WTC11 (cell line): ENCODE results near the gene EZR. TPM values are rescaled to one million over a fixed set of nuclear protein-coding genes. Genes with fewer than 3 reads are reported as not detected.
A peak's percentile ranks its signal among the peaks of the same experiment; 100 is the strongest.

ENCODE experiments used
- ATAC-seq: fragments of 200-7000 bp; cut with Tn5 transposase; 2 replicates; pipeline ENCODE4 v1.10.0; 2021; ENCODE audit warnings: mild to moderate bottlenecking, moderate library complexity
- CTCF ChIA-PET: fragments of 300-600 bp; sonication (Branson Sonifier 250); formaldehyde crosslinking; loops from one replicate; lab custom pipeline; 2021; ENCODE audit warnings: antibody characterized with exemption; lab: Charles Lee
- POLR2A ChIA-PET: fragments of 350-600 bp; sonication (Branson Sonifier 250); formaldehyde crosslinking; loops from one replicate; lab custom pipeline; 2021; ENCODE audit warnings: antibody characterized with exemption; lab: Charles Lee
- DNase-seq: peaks from one replicate; pipeline ENCODE4 v3.0.0; 2021; ENCODE audit warnings: low spot score
- H3K27ac Mint-ChIP-seq: 2 replicates; pipeline ENCODE4 v1.8.0; 2021; ENCODE audit warnings: mixed read lengths
- H3K27me3 Mint-ChIP-seq: 2 replicates; pipeline ENCODE4 v1.8.0; 2021; ENCODE audit warnings: low read depth, mild to moderate bottlenecking, moderate library complexity, mixed read lengths
- H3K36me3 Mint-ChIP-seq: 2 replicates; pipeline ENCODE4 v1.8.0; 2021; ENCODE audit warnings: mixed read lengths
- H3K4me1 Mint-ChIP-seq: 2 replicates; pipeline ENCODE4 v1.8.0; 2022; ENCODE audit warnings: mixed read lengths
- H3K4me3 Mint-ChIP-seq: 2 replicates; pipeline ENCODE4 v1.8.0; 2021; ENCODE audit warnings: mild to moderate bottlenecking, moderate library complexity, mixed read lengths
- H3K9me3 Mint-ChIP-seq: 2 replicates; pipeline ENCODE4 v1.8.0; 2021; ENCODE audit warnings: mixed read lengths
- ATF1 ChIP-seq: sonication (generic); formaldehyde crosslinking; IDR thresholded peaks from 2 replicates; pipeline ENCODE4 v1.8.1; 2023; ENCODE audit warnings: mild to moderate bottlenecking, moderate library complexity, missing genetic modification reagents
- EMX1 ChIP-seq: fragments of 250-450 bp; sonication (Bioruptor Pico); IDR thresholded peaks from 2 replicates; pipeline ENCODE4 v1.8.0; 2021; ENCODE audit warnings: mild to moderate bottlenecking
- ETV6 ChIP-seq: sonication (generic); formaldehyde crosslinking; IDR thresholded peaks from 2 replicates; pipeline ENCODE4 v1.8.1; 2022; ENCODE audit warnings: mild to moderate bottlenecking, missing genetic modification reagents
- FOXK1 ChIP-seq: sonication (generic); formaldehyde crosslinking; IDR thresholded peaks from 2 replicates; pipeline ENCODE4 v1.8.0; 2022; ENCODE audit warnings: mild to moderate bottlenecking, moderate library complexity, missing genetic modification reagents
- KAT7 ChIP-seq: sonication (generic); formaldehyde crosslinking; IDR thresholded peaks from 2 replicates; pipeline ENCODE4 v1.8.1; 2023; ENCODE audit warnings: missing genetic modification reagents, mild to moderate bottlenecking, borderline replicate concordance
- MXD4 ChIP-seq: fragments of 250-450 bp; sonication (Bioruptor Pico); IDR thresholded peaks from 2 replicates; pipeline ENCODE4 v1.8.0; 2021; ENCODE audit warnings: mild to moderate bottlenecking, moderate library complexity, borderline replicate concordance
- NFYB ChIP-seq: sonication (generic); formaldehyde crosslinking; conservative IDR thresholded peaks from 2 replicates; pipeline ENCODE4 v1.8.0; 2022; ENCODE audit warnings: low read depth, missing genetic modification reagents
- NR3C1 ChIP-seq: sonication (generic); formaldehyde crosslinking; conservative IDR thresholded peaks from 2 replicates; pipeline ENCODE4 v1.8.1; 2023; ENCODE audit warnings: low read depth, mild to moderate bottlenecking, missing genetic modification reagents
- OVOL2 ChIP-seq: fragments of 250-450 bp; sonication (Bioruptor Pico); IDR thresholded peaks from 2 replicates; pipeline ENCODE4 v1.9.0; 2021; ENCODE audit warnings: mild to moderate bottlenecking, borderline replicate concordance
- RELA ChIP-seq: sonication (generic); formaldehyde crosslinking; IDR thresholded peaks from 2 replicates; pipeline ENCODE4 v1.8.1; 2022; ENCODE audit warnings: missing genetic modification reagents, mild to moderate bottlenecking, borderline replicate concordance
- SMAD4 ChIP-seq: sonication (generic); formaldehyde crosslinking; IDR thresholded peaks from 2 replicates; pipeline ENCODE4 v1.8.0; 2022; ENCODE audit warnings: mild to moderate bottlenecking, missing genetic modification reagents
- TEAD1 ChIP-seq: sonication (generic); formaldehyde crosslinking; IDR thresholded peaks from 2 replicates; pipeline ENCODE4 v1.8.0; 2022; ENCODE audit warnings: mild to moderate bottlenecking, missing genetic modification reagents
- TEAD4 ChIP-seq: sonication (generic); formaldehyde crosslinking; IDR thresholded peaks from 2 replicates; pipeline ENCODE4 v1.8.0; 2022; ENCODE audit warnings: mild to moderate bottlenecking, missing genetic modification reagents
- ZNF121 ChIP-seq: sonication (generic); formaldehyde crosslinking; IDR thresholded peaks from 2 replicates; pipeline ENCODE4 v1.8.0; 2023; ENCODE audit warnings: missing genetic modification reagents
- ZNF263 ChIP-seq: sonication (generic); formaldehyde crosslinking; IDR thresholded peaks from 2 replicates; pipeline ENCODE4 v1.8.1; 2022; ENCODE audit warnings: low read depth, mild to moderate bottlenecking, moderate library complexity, missing genetic modification reagents
- ZNF423 ChIP-seq: fragments of 250-450 bp; sonication (Bioruptor Pico); IDR thresholded peaks from 2 replicates; pipeline ENCODE4 v2.1.2; 2022; ENCODE audit warnings: mild to moderate bottlenecking, moderate library complexity
- total RNA-seq: library from RNA; stranded (reverse); gene quantifications from 3 replicates; pipeline ENCODE4 v1.2.3, GENCODE V29; 2021
- TF ChIP-seq, protein P1 (sequence below): sonication (generic); formaldehyde crosslinking; IDR thresholded peaks from 2 replicates; pipeline ENCODE4 v1.8.0; 2022; ENCODE audit warnings: mild to moderate bottlenecking, missing genetic modification reagents
- TF ChIP-seq, protein P2 (sequence below): sonication (generic); formaldehyde crosslinking; IDR thresholded peaks from 2 replicates; pipeline ENCODE4 v1.8.0; 2023; ENCODE audit warnings: mild to moderate bottlenecking, missing genetic modification reagents
- TF ChIP-seq, protein P3 (sequence below): sonication (generic); formaldehyde crosslinking; IDR thresholded peaks from 2 replicates; pipeline ENCODE4 v1.8.0; 2022; ENCODE audit warnings: mild to moderate bottlenecking, missing genetic modification reagents
- TF ChIP-seq, protein P4 (sequence below): sonication (generic); formaldehyde crosslinking; IDR thresholded peaks from 2 replicates; pipeline ENCODE4 v1.8.1; 2022; ENCODE audit warnings: mild to moderate bottlenecking, missing genetic modification reagents, moderate library complexity, borderline replicate concordance
- TF ChIP-seq, protein P5 (sequence below): fragments of 250-450 bp; sonication (Bioruptor Pico); IDR thresholded peaks from 2 replicates; pipeline ENCODE4 v2.1.2; 2022; ENCODE audit warnings: mild to moderate bottlenecking, moderate library complexity
- TF ChIP-seq, protein P6 (sequence below): sonication (generic); formaldehyde crosslinking; IDR thresholded peaks from 2 replicates; pipeline ENCODE4 v1.8.1; 2023; ENCODE audit warnings: mild to moderate bottlenecking, missing genetic modification reagents, moderate library complexity
- TF ChIP-seq, protein P7 (sequence below): sonication (generic); formaldehyde crosslinking; IDR thresholded peaks from 2 replicates; pipeline ENCODE4 v1.8.1; 2022; ENCODE audit warnings: low read depth, mild to moderate bottlenecking, moderate library complexity, missing genetic modification reagents, borderline replicate concordance

The EZR gene
- total RNA-seq, 1 experiment from 2014 or later, result 215 TPM

DNA sequence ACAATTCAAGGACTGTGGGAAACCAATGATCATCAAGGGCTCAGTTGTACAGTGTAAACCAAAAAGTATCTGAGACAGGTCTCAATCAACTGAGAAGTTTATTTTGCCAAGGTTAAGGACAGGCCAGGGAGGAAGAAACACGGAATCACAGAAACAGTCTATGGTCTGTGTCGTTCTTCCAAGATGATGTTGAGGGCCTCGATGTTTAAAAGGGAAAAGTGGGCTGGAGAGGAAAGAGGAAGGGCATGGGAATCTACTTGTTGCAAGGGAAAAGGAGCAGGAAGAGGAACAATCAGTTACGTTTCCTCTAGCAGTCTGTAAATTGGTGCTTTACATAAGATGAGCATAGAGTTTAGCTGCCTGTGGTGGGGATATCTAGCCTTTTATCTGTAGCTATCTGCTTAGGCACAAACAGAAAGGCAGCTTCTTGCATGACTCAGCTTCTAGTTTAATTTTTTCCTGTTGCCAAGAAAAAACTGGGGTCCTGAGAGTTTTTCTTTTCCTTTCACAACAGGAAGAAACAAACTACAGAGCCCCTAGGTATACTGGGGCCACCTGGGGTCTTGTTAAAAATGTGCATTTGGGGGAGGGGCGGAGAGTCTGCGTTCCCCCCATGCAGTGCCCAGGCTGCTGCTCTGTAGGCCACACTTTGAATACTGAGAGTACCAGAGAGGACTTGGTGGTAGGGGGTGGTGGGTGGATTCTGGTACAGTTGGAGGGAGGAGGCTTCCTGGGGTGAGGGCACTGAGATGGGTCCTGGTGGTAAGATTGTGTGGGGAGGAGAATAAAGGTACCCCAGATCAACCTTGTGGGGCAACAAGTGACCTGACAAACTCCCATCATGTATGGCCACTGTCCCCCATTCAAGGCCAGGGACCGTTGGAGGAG, 35.3 kb upstream of the EZR start:
- H3K27ac Mint-ChIP-seq, result no peak overlapping the region
- peak; percentile 52 for DNase-seq
- ChIA-PET POLR2A (interaction anchor here (0.5 to 2.8 kb wide), 6 partner anchors 11 to 60 kb away, joined by 3 to 40 read pairs (median 6); partner anchors contain the start of gene EZR), CTCF (interaction anchor here (0.8 to 2.0 kb wide), 9 partner anchors 9 to 136 kb away, joined by 3 to 9 read pairs (median 3); no protein-coding TSS in a partner anchor)
- peak; percentile 4; the same call in 1 of the 2 replicates for ATAC-seq
- TF ChIP-seq, protein P1, sequence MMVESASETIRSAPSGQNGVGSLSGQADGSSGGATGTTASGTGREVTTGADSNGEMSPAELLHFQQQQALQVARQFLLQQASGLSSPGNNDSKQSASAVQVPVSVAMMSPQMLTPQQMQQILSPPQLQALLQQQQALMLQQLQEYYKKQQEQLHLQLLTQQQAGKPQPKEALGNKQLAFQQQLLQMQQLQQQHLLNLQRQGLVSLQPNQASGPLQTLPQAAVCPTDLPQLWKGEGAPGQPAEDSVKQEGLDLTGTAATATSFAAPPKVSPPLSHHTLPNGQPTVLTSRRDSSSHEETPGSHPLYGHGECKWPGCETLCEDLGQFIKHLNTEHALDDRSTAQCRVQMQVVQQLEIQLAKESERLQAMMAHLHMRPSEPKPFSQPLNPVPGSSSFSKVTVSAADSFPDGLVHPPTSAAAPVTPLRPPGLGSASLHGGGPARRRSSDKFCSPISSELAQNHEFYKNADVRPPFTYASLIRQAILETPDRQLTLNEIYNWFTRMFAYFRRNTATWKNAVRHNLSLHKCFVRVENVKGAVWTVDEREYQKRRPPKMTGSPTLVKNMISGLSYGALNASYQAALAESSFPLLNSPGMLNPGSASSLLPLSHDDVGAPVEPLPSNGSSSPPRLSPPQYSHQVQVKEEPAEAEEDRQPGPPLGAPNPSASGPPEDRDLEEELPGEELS, result peak; percentile 34; the same call in 1 of the 2 replicates
- TF ChIP-seq TEAD1 (CRISPR knock-in tag) (peak; percentile 83; the same call in 1 of the 2 replicates), RELA (CRISPR knock-in tag) (no peak), ZNF423 (peak; percentile 79), MXD4 (CRISPR knock-in tag) (no peak), NFYB (CRISPR knock-in tag) (no peak), ETV6 (CRISPR knock-in tag) (peak; percentile 56; the same call in 1 of the 2 replicates)
- TF ChIP-seq, protein P2, sequence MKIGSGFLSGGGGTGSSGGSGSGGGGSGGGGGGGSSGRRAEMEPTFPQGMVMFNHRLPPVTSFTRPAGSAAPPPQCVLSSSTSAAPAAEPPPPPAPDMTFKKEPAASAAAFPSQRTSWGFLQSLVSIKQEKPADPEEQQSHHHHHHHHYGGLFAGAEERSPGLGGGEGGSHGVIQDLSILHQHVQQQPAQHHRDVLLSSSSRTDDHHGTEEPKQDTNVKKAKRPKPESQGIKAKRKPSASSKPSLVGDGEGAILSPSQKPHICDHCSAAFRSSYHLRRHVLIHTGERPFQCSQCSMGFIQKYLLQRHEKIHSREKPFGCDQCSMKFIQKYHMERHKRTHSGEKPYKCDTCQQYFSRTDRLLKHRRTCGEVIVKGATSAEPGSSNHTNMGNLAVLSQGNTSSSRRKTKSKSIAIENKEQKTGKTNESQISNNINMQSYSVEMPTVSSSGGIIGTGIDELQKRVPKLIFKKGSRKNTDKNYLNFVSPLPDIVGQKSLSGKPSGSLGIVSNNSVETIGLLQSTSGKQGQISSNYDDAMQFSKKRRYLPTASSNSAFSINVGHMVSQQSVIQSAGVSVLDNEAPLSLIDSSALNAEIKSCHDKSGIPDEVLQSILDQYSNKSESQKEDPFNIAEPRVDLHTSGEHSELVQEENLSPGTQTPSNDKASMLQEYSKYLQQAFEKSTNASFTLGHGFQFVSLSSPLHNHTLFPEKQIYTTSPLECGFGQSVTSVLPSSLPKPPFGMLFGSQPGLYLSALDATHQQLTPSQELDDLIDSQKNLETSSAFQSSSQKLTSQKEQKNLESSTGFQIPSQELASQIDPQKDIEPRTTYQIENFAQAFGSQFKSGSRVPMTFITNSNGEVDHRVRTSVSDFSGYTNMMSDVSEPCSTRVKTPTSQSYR (CRISPR knock-in tag), result 0 out of 2 replicates have a peak, but pooled peaks have one; percentile 54
- no peaks in the 10 kb centered on the region for H3K36me3 Mint-ChIP-seq
- H3K27me3 Mint-ChIP-seq, result no peaks in the 10 kb centered on the region
- H3K9me3 Mint-ChIP-seq, result no peaks in the 10 kb centered on the region
- no peak overlapping the region for H3K4me3 Mint-ChIP-seq
- H3K4me1 Mint-ChIP-seq, result peaks cover 34% of the 10 kb centered on the region

DNA sequence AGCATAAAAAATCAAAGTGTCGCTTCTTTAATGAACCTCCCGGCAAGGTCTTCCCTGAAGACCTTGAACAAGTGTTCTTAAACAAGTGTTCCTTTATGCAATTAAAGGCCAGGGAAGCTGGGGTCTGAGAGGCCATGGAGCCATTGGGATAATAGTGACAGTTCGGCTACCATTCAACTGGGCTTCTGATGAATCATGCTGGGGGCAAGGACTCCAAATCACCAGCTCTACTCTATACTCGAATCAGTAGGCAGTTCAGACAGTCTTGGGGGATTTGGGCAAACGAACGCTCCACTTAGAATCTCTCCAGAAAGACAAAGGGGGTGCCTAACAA, 34.7 kb upstream of the EZR start:
- Mint-ChIP-seq H3K9me3 (no peaks in the 10 kb centered on the region), H3K4me3 (no peak overlapping the region), H3K27me3 (no peaks in the 10 kb centered on the region), H3K27ac (no peak overlapping the region), H3K36me3 (no peaks in the 10 kb centered on the region), H3K4me1 (peaks cover 36% of the 10 kb centered on the region)
- CTCF ChIA-PET, result interaction anchor here (0.8 to 2.0 kb wide), 9 partner anchors 10 to 135 kb away, joined by 3 to 9 read pairs (median 3); partner anchors contain the start of gene EZR
- DNase-seq (no peak), ATAC-seq (peak; percentile 0)
- POLR2A ChIA-PET, result interaction anchor here (0.5 to 2.8 kb wide), 8 partner anchors 11 to 59 kb away, joined by 3 to 40 read pairs (median 4); partner anchors contain the start of gene EZR
- TF ChIP-seq TEAD4 (CRISPR knock-in tag) (no peak), TEAD1 (CRISPR knock-in tag) (no peak), SMAD4 (CRISPR knock-in tag) (no peak), FOXK1 (CRISPR knock-in tag) (no peak), ZNF121 (no peak), ZNF423 (no peak), KAT7 (CRISPR knock-in tag) (no peak), ATF1 (no peak), OVOL2 (CRISPR knock-in tag) (no peak), NR3C1 (CRISPR knock-in tag) (no peak), ZNF263 (CRISPR knock-in tag) (no peak), EMX1 (CRISPR knock-in tag) (no peak)
- TF ChIP-seq, protein P3, sequence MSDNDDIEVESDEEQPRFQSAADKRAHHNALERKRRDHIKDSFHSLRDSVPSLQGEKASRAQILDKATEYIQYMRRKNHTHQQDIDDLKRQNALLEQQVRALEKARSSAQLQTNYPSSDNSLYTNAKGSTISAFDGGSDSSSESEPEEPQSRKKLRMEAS, result no peak
- TF ChIP-seq, protein P4, sequence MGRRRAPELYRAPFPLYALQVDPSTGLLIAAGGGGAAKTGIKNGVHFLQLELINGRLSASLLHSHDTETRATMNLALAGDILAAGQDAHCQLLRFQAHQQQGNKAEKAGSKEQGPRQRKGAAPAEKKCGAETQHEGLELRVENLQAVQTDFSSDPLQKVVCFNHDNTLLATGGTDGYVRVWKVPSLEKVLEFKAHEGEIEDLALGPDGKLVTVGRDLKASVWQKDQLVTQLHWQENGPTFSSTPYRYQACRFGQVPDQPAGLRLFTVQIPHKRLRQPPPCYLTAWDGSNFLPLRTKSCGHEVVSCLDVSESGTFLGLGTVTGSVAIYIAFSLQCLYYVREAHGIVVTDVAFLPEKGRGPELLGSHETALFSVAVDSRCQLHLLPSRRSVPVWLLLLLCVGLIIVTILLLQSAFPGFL (CRISPR knock-in tag), result no peak
- TF ChIP-seq, protein P5, sequence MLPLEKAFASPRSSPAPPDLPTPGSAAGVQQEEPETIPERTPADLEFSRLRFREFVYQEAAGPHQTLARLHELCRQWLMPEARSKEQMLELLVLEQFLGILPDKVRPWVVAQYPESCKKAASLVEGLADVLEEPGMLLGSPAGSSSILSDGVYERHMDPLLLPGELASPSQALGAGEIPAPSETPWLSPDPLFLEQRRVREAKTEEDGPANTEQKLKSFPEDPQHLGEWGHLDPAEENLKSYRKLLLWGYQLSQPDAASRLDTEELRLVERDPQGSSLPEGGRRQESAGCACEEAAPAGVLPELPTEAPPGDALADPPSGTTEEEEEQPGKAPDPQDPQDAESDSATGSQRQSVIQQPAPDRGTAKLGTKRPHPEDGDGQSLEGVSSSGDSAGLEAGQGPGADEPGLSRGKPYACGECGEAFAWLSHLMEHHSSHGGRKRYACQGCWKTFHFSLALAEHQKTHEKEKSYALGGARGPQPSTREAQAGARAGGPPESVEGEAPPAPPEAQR (CRISPR knock-in tag), result no peak
- TF ChIP-seq, protein P6, sequence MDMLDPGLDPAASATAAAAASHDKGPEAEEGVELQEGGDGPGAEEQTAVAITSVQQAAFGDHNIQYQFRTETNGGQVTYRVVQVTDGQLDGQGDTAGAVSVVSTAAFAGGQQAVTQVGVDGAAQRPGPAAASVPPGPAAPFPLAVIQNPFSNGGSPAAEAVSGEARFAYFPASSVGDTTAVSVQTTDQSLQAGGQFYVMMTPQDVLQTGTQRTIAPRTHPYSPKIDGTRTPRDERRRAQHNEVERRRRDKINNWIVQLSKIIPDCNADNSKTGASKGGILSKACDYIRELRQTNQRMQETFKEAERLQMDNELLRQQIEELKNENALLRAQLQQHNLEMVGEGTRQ, result no peak
- TF ChIP-seq, protein P7, sequence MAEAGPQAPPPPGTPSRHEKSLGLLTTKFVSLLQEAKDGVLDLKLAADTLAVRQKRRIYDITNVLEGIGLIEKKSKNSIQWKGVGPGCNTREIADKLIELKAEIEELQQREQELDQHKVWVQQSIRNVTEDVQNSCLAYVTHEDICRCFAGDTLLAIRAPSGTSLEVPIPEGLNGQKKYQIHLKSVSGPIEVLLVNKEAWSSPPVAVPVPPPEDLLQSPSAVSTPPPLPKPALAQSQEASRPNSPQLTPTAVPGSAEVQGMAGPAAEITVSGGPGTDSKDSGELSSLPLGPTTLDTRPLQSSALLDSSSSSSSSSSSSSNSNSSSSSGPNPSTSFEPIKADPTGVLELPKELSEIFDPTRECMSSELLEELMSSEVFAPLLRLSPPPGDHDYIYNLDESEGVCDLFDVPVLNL (CRISPR knock-in tag), result no peak
